ENCODE measurements around the gene DOCK10. TPM values are rescaled to one million over a fixed set of nuclear protein-coding genes. Genes with fewer than 3 reads are reported as not detected.

Gene DOCK10
- total RNA-seq, 4 donors from 2014 or later = 8.1 to 35.4 (median 17.2) TPM

- Histone ChIP-seq H3K27me3 (no peaks in the 10 kb centered on the region), H3K4me3 (no peak overlapping the region), H3K4me1 (no peaks in the 10 kb centered on the region), H3K27ac (no peak overlapping the region), H3K36me3 (no peaks in the 10 kb centered on the region), H3K9me3 (no peaks in the 10 kb centered on the region)
- no peak for DNase-seq (ENCODE audit: low spot score in 2 of 2)
- 89% methylated on average over 1 of the region's 1 CpG for whole genome bisulfite sequencing
- TF ChIP-seq POLR2AphosphoS5 (IDR thresholded peaks at IDR 0.05) = no peak
- TF ChIP-seq CTCF (IDR thresholded peaks at IDR 0.05) = no peak
- TF ChIP-seq EP300 (IDR thresholded peaks at IDR 0.05) = no peak
- TF ChIP-seq POLR2A (IDR thresholded peaks at IDR 0.05) = no peak
These were observed 11.4 kb downstream of the DOCK10 start for GRCh38 chr2:225030893-225031292.

GRCh38 chr2:225030203-225030602, 12.1 kb downstream of the DOCK10 start:
- WGBS = 81% methylated on average over 8 of the region's 8 CpGs
- no peak for DNase-seq (ENCODE audit: low spot score in 2 of 2)
- H3K27ac ChIP-seq = no peak overlapping the region
- H3K4me1 ChIP-seq = no peaks in the 10 kb centered on the region
- TF ChIP-seq POLR2AphosphoS5 (IDR thresholded peaks at IDR 0.05) (no peak), EP300 (IDR thresholded peaks at IDR 0.05) (no peak), CTCF (IDR thresholded peaks at IDR 0.05) (no peak), POLR2A (IDR thresholded peaks at IDR 0.05) (no peak)
- no peak overlapping the region for H3K4me3 ChIP-seq
- H3K36me3 ChIP-seq = no peaks in the 10 kb centered on the region
- H3K9me3 ChIP-seq = no peaks in the 10 kb centered on the region
- no peaks in the 10 kb centered on the region for H3K27me3 ChIP-seq

DNA sequence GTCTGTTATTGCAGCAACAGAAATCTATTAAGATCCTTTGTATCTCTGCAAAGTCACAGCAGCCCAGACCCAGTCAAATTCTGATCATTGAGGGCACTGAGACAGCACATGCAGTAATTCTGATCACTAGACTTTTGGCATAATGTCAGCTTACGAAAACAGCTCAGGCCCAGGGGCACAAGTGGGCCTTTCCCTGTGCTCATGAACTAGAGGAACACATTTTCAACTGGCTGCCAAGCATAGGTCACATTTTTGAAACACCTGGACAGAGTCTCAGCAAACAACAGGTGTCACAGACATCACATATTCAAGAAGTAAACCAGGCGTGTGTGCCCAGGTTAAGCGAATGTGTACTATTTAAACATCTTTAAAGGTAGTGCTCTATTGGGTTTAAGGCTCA, 13.7 kb downstream of the DOCK10 start:
- Histone ChIP-seq H3K9me3 (no peaks in the 10 kb centered on the region), H3K27me3 (no peaks in the 10 kb centered on the region), H3K36me3 (no peaks in the 10 kb centered on the region), H3K4me3 (no peak overlapping the region), H3K27ac (no peak overlapping the region), H3K4me1 (no peaks in the 10 kb centered on the region)
- TF ChIP-seq CTCF (IDR thresholded peaks at IDR 0.05) (no peak), POLR2A (IDR thresholded peaks at IDR 0.05) (no peak), EP300 (IDR thresholded peaks at IDR 0.05) (no peak), POLR2AphosphoS5 (IDR thresholded peaks at IDR 0.05) (no peak)
- 89% methylated on average over 3 of the region's 3 CpGs for WGBS
- DNase-seq (ENCODE audit: low spot score in 2 of 2) = no peak

DNA sequence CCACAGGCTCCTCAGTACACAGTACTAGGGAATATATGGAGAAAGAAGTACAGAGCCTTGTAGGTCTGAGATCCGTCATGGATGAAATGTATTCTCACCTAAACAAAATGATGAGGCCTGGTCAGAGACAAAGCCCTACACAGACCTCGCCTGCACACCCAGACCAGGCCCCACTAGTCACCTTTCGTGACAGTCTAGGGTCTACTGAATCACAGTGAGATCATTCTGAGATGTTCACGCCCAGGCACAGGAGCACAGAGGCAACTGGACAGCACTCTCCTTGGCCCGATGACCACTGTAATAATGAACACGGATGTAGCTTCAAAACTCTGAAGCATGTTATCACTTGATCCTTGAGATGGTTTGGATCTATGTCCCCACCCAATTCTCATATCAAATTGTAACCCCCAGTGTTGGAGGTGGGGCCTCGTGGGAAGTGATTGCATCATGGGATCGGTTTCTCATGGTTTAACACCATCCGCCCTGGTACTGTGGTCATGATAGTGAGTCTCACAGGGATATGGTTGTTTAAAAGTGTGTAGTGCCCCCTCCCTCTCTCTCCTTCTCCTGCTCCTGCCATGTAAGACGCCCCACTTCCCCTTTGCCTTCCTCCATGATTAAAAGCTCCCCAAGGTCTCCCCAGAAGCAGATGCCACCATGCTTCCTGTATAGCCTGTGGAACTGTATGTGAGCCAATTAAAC, 15.1 kb downstream of the DOCK10 start:
- TF ChIP-seq CTCF (IDR thresholded peaks at IDR 0.05) = no peak
- TF ChIP-seq EP300 (IDR thresholded peaks at IDR 0.05) = no peak
- TF ChIP-seq POLR2A (IDR thresholded peaks at IDR 0.05) = no peak
- no peak for TF ChIP-seq POLR2AphosphoS5 (IDR thresholded peaks at IDR 0.05)
- H3K9me3 ChIP-seq = no peaks in the 10 kb centered on the region
- 87% methylated on average over 8 of the region's 10 CpGs for WGBS
- no peak for DNase-seq (ENCODE audit: low spot score in 2 of 2)
- H3K36me3 ChIP-seq = no peaks in the 10 kb centered on the region
- H3K27ac ChIP-seq = no peak overlapping the region
- H3K4me3 ChIP-seq = no peak overlapping the region
- no peaks in the 10 kb centered on the region for H3K4me1 ChIP-seq
- H3K27me3 ChIP-seq = no peaks in the 10 kb centered on the region

GRCh38 chr2:225025917-225026571, 16.2 kb downstream of the DOCK10 start:
- no peaks in the 10 kb centered on the region for H3K9me3 ChIP-seq
- no peaks in the 10 kb centered on the region for H3K4me1 ChIP-seq
- H3K36me3 ChIP-seq = no peaks in the 10 kb centered on the region
- TF ChIP-seq POLR2AphosphoS5 (IDR thresholded peaks at IDR 0.05) = no peak
- no peak for TF ChIP-seq EP300 (IDR thresholded peaks at IDR 0.05)
- TF ChIP-seq POLR2A (IDR thresholded peaks at IDR 0.05) = no peak
- no peak overlapping the region for H3K4me3 ChIP-seq
- H3K27me3 ChIP-seq = no peaks in the 10 kb centered on the region
- 84% methylated on average over 2 of the region's 2 CpGs for WGBS
- DNase-seq (ENCODE audit: low spot score in 2 of 2) = no peak
- H3K27ac ChIP-seq = no peak overlapping the region

Data from suprapubic skin (tissue), 4 donors.